NCI-H1436 treated with DMSO at 0.1 percent for 48 hours (cell line): Measurements from ENCODE around the gene TEX14.
A peak's percentile ranks its signal among the peaks of the same experiment; 100 is the strongest.
"Not testable (repeated sequence)": the region's sequence is repeated elsewhere in the genome, so short reads cannot be mapped to it uniquely, and the experiment has no call there.

Source experiments
- DNase-seq: peaks from one replicate; lab custom pipeline; 2025; lab: John Stamatoyannopoulos, UW

Gene TEX14

GRCh38 chr17:58565389-58566311 is 126.2 kb downstream of the TEX14 start:
- no peak for DNase-seq

- DNase-seq: no peak
These were observed 126.9 kb downstream of the TEX14 start for GRCh38 chr17:58564971-58565370.

- DNase-seq: no peak
These were observed 127.6 kb downstream of the TEX14 start for GRCh38 chr17:58564243-58564642.

- no peak for DNase-seq
These were observed 131.3 kb downstream of the TEX14 start for GRCh38 chr17:58560511-58560910.

GRCh38 chr17:58557981-58558380 is 133.9 kb downstream of the TEX14 start:
- DNase-seq: no peak

GRCh38 chr17:58556833-58557250 is 135.0 kb downstream of the TEX14 start:
- no peak for DNase-seq

GRCh38 chr17:58555109-58555508 is 136.7 kb downstream of the TEX14 start:
- not testable (repeated sequence) for DNase-seq

- DNase-seq: no peak
These were observed 150.6 kb downstream of the TEX14 start for GRCh38 chr17:58541249-58541648.

- DNase-seq: no peak
These were observed 152.1 kb downstream of the TEX14 start for GRCh38 chr17:58539698-58540097.

- DNase-seq: peak; percentile 44
These were observed 152.9 kb downstream of the TEX14 start for GRCh38 chr17:58538811-58539409.

GRCh38 chr17:58537266-58537665 is 154.6 kb downstream of the TEX14 start:
- DNase-seq: no peak

GRCh38 chr17:58536542-58536941 is 155.3 kb downstream of the TEX14 start:
- no peak for DNase-seq

GRCh38 chr17:58535431-58535830 is 156.4 kb downstream of the TEX14 start:
- no peak for DNase-seq

- no peak for DNase-seq
These were observed 156.9 kb downstream of the TEX14 start for GRCh38 chr17:58534901-58535421.

GRCh38 chr17:58534331-58534730 is 157.5 kb downstream of the TEX14 start:
- DNase-seq: no peak

GRCh38 chr17:58533616-58534188 is 158.1 kb downstream of the TEX14 start:
- DNase-seq: no peak

- no peak for DNase-seq
These were observed 159.3 kb downstream of the TEX14 start for GRCh38 chr17:58532555-58532951.

- DNase-seq: no peak
These were observed 159.9 kb downstream of the TEX14 start for GRCh38 chr17:58531661-58532554.

GRCh38 chr17:58531122-58531521 is 160.7 kb downstream of the TEX14 start:
- no peak for DNase-seq

GRCh38 chr17:58530655-58531054 is 161.2 kb downstream of the TEX14 start:
- DNase-seq: no peak

GRCh38 chr17:58529275-58529674 is 162.6 kb downstream of the TEX14 start:
- DNase-seq: no peak

GRCh38 chr17:58528443-58528842 is 163.4 kb downstream of the TEX14 start:
- no peak for DNase-seq
